Measurements from ENCODE around the gene ZNF674.
"Not testable (repeated sequence)": the region's sequence is repeated elsewhere in the genome, so short reads cannot be mapped to it uniquely, and the experiment has no call there.

The ZNF674 gene

DNA sequence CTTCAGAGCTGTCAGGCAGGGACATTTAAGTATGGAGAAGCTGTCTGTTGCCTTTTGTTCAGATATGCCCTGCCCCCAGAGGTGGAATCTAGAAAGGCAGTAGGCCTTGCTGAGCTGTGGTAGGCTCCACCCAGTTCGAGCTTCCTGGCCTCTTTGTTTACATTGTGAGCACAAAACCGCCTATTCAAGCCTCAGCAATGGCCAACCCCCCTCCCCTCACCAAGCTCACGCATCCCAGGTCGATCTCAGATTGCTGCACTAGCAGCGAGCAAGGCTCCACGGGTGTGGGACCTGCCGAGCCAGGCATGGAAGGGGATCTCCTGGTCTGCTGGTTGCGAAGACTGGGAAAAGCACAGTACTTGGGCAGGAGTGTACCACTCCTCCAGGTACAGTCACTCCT, 59.3 kb downstream of the ZNF674 start:
- Histone ChIP-seq H3K4me2 (ENCODE audit: low read length) (no peak overlapping the region), H3K36me3 (replicated peaks; ENCODE audit: low read depth, low read length) (no peaks in the 10 kb centered on the region), H4K20me1 (ENCODE audit: insufficient read depth, low read length) (no peaks in the 10 kb centered on the region), H3K9ac (ENCODE audit: low read length) (no peak overlapping the region), H3K9me3 (ENCODE audit: insufficient read depth, low read length) (no peaks in the 10 kb centered on the region), H2AFZ (ENCODE audit: low read depth, low read length) (no peak overlapping the region), H3K27me3 (ENCODE audit: low read depth, low read length) (no peaks in the 10 kb centered on the region), H3K79me2 (ENCODE audit: low read length) (no peaks in the 10 kb centered on the region), H3K27ac (ENCODE audit: low read length) (no peak overlapping the region), H3K4me1 (ENCODE audit: low read length) (no peaks in the 10 kb centered on the region), H3K4me3 (ENCODE audit: low read length) (no peak overlapping the region)
- TF ChIP-seq EZH2phosphoT487 (IDR thresholded peaks at IDR 0.05; ENCODE audit: low read depth), result no peak
- TF ChIP-seq, protein P1, sequence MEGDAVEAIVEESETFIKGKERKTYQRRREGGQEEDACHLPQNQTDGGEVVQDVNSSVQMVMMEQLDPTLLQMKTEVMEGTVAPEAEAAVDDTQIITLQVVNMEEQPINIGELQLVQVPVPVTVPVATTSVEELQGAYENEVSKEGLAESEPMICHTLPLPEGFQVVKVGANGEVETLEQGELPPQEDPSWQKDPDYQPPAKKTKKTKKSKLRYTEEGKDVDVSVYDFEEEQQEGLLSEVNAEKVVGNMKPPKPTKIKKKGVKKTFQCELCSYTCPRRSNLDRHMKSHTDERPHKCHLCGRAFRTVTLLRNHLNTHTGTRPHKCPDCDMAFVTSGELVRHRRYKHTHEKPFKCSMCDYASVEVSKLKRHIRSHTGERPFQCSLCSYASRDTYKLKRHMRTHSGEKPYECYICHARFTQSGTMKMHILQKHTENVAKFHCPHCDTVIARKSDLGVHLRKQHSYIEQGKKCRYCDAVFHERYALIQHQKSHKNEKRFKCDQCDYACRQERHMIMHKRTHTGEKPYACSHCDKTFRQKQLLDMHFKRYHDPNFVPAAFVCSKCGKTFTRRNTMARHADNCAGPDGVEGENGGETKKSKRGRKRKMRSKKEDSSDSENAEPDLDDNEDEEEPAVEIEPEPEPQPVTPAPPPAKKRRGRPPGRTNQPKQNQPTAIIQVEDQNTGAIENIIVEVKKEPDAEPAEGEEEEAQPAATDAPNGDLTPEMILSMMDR (IDR thresholded peaks at IDR 0.05; ENCODE audit: low read depth, low read length), result no peak

DNA sequence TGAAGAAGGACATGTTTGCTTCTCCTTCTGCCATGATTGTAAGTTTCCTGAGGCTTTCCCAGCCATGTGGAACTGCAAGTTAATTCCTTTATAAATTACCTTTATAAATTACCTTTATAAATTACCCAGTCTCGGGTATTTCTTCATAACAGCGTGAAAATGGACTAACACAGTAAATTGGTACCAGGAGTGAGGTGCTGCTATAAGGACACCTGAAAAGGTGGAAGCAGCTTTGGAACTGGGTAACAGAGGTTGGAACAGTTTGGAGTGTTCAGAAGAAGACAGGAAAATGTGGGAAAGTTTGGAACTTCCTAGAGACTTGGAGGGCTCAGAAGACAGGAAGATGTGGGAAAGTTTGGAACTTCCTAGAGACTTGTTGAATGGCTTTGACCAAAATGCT, 66.6 kb downstream of the ZNF674 start:
- not testable (repeated sequence) for H3K27ac ChIP-seq (ENCODE audit: low read length); H3K27me3 ChIP-seq (ENCODE audit: low read depth, low read length); H3K79me2 ChIP-seq (ENCODE audit: low read length); H3K4me2 ChIP-seq (ENCODE audit: low read length); H2AFZ ChIP-seq (ENCODE audit: low read depth, low read length); H3K36me3 ChIP-seq (replicated peaks; ENCODE audit: low read depth, low read length); H3K4me1 ChIP-seq (ENCODE audit: low read length); H4K20me1 ChIP-seq (ENCODE audit: insufficient read depth, low read length); H3K9ac ChIP-seq (ENCODE audit: low read length); H3K9me3 ChIP-seq (ENCODE audit: insufficient read depth, low read length); H3K4me3 ChIP-seq (ENCODE audit: low read length)

DNA sequence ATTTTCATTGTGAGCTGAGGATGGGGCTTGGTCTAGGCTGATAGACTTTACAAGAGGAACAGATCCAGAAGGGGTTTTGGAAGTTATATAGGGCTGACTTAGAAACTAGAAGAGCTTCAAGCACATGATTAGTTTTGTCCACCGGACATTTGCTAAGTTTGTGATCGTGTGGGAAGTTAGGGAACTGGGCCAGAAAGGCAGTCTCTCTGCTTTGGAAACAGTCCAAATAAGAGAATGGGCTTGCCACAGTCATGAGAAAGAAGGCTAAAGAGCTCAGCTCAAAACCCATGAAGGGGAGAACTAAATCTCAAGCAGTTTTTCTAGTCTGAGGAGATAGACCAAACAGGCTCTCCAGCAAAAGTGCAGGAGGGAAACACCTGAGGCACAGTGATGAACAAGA, 67.8 kb downstream of the ZNF674 start:
- H3K79me2 ChIP-seq (ENCODE audit: low read length), result no peaks in the 10 kb centered on the region
- H3K4me1 ChIP-seq (ENCODE audit: low read length), result no peaks in the 10 kb centered on the region
- no peak for TF ChIP-seq EZH2phosphoT487 (IDR thresholded peaks at IDR 0.05; ENCODE audit: low read depth)
- TF ChIP-seq, protein P1 (IDR thresholded peaks at IDR 0.05; ENCODE audit: low read depth, low read length), result no peak
- H3K4me2 ChIP-seq (ENCODE audit: low read length), result no peak overlapping the region
- H3K27ac ChIP-seq (ENCODE audit: low read length), result no peak overlapping the region
- no peaks in the 10 kb centered on the region for H3K27me3 ChIP-seq (ENCODE audit: low read depth, low read length)
- peaks cover 9% of the 10 kb centered on the region for H3K36me3 ChIP-seq (replicated peaks; ENCODE audit: low read depth, low read length)
- no peak overlapping the region for H2AFZ ChIP-seq (ENCODE audit: low read depth, low read length)
- no peak overlapping the region for H3K9ac ChIP-seq (ENCODE audit: low read length)
- H3K4me3 ChIP-seq (ENCODE audit: low read length), result no peak overlapping the region
- no peaks in the 10 kb centered on the region for H4K20me1 ChIP-seq (ENCODE audit: insufficient read depth, low read length)
- no peaks in the 10 kb centered on the region for H3K9me3 ChIP-seq (ENCODE audit: insufficient read depth, low read length)

DNA sequence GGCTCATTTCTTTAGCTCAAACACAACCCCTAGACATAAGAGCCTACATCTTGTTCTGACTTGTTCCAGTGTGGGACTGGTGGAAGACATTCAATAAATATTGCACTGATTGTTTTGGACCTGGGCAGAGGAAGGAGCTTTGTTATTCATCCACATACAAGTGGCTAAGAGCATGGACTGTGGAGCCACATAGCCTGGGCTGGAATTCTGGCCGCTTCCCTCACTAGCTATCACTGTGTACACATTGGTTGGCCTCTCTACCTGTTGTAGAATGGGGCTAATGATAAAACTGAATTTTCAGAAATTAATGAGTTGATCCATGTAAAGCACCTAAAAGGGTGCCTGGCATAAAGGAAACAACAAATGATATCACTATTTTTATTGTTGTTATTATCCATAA, 80.0 kb downstream of the ZNF674 start:
- H3K9me3 ChIP-seq (ENCODE audit: insufficient read depth, low read length), result no peaks in the 10 kb centered on the region
- H3K4me3 ChIP-seq (ENCODE audit: low read length), result no peak overlapping the region
- H3K4me1 ChIP-seq (ENCODE audit: low read length), result no peaks in the 10 kb centered on the region; the same call in 1 of the 2 replicates
- no peak overlapping the region for H3K9ac ChIP-seq (ENCODE audit: low read length)
- no peaks in the 10 kb centered on the region for H3K79me2 ChIP-seq (ENCODE audit: low read length)
- peaks cover 26% of the 10 kb centered on the region for H3K36me3 ChIP-seq (replicated peaks; ENCODE audit: low read depth, low read length)
- H2AFZ ChIP-seq (ENCODE audit: low read depth, low read length), result no peak overlapping the region
- H3K4me2 ChIP-seq (ENCODE audit: low read length), result no peak overlapping the region
- no peaks in the 10 kb centered on the region for H4K20me1 ChIP-seq (ENCODE audit: insufficient read depth, low read length)
- no peak overlapping the region for H3K27ac ChIP-seq (ENCODE audit: low read length)
- no peak for TF ChIP-seq EZH2phosphoT487 (IDR thresholded peaks at IDR 0.05; ENCODE audit: low read depth)
- TF ChIP-seq, protein P1 (IDR thresholded peaks at IDR 0.05; ENCODE audit: low read depth, low read length), result no peak
- H3K27me3 ChIP-seq (ENCODE audit: low read depth, low read length), result no peaks in the 10 kb centered on the region

DNA sequence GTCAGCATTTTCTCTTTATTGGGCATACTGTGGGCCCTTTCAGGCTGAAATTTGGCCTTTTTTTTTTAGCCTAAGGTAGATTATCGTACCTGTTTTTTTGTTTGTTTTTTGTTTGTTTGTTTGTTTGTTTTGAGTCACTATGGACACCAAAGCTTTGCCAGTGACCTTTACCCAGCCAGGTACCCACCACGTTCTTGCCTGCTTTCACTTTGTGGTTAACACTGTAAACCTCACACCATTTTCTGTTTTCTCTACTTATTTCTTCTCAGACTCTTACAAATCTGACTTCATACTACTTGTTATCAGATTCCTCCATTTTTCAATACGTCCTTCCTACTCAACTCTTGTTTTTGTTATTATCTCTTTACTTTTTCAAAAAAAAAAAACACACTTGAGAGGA, 81.5 kb downstream of the ZNF674 start:
- Histone ChIP-seq H3K4me2 (ENCODE audit: low read length) (no peak overlapping the region), H3K79me2 (ENCODE audit: low read length) (no peaks in the 10 kb centered on the region), H3K27me3 (ENCODE audit: low read depth, low read length) (no peaks in the 10 kb centered on the region), H3K4me3 (ENCODE audit: low read length) (no peak overlapping the region), H3K9me3 (ENCODE audit: insufficient read depth, low read length) (no peaks in the 10 kb centered on the region), H2AFZ (ENCODE audit: low read depth, low read length) (no peak overlapping the region), H3K27ac (ENCODE audit: low read length) (no peak overlapping the region), H4K20me1 (ENCODE audit: insufficient read depth, low read length) (no peaks in the 10 kb centered on the region), H3K9ac (ENCODE audit: low read length) (no peak overlapping the region), H3K4me1 (ENCODE audit: low read length) (no peaks in the 10 kb centered on the region; the same call in 1 of the 2 replicates), H3K36me3 (replicated peaks; ENCODE audit: low read depth, low read length) (peaks cover 13% of the 10 kb centered on the region)
- TF ChIP-seq, protein P1 (IDR thresholded peaks at IDR 0.05; ENCODE audit: low read depth, low read length), result no peak
- no peak for TF ChIP-seq EZH2phosphoT487 (IDR thresholded peaks at IDR 0.05; ENCODE audit: low read depth)
